Glomerular endothelial cell (primary cell): ENCODE results near the gene IGSF21. TPM values are rescaled to one million over a fixed set of nuclear protein-coding genes. Genes with fewer than 3 reads are reported as not detected.

Experiments used
- DNase-seq: peaks from one replicate; pipeline ENCODE4 v3.0.0-alpha.2; 2011; ENCODE audit warnings: low read depth, low spot score; ENCODE audit errors: extremely low read depth
- total RNA-seq: library from RNA; depleted of rRNA; stranded (reverse); fragments of >200 nt; gene quantifications from 2 replicates; pipeline ENCODE4 v1.2.3, GENCODE V29; 2015

IGSF21 gene
- total RNA-seq, 1 donor from 2014 or later: not detected

GRCh38 chr1:18203645-18204044, 96.0 kb downstream of the IGSF21 start:
- DNase-seq: no peak

DNA sequence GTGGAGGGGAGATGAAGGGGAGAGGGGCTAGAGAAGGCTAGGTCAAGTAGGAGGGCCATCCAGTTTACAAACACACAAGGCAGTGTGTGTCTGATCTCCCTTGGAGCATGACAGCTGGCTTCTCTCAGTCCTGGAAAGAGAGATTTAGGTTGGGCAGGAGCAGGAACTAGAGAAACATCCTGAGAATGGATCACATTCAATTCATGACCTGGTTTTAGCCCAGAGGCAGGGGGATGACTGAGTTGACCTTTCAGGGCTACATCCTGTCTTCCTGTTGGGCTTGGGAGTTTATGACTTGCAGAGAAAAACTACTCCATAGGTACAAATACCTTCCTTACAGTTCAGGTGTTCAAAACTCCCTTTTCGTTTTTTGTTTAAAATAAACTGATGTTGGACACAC, 97.0 kb downstream of the IGSF21 start:
- no peak for DNase-seq

DNA sequence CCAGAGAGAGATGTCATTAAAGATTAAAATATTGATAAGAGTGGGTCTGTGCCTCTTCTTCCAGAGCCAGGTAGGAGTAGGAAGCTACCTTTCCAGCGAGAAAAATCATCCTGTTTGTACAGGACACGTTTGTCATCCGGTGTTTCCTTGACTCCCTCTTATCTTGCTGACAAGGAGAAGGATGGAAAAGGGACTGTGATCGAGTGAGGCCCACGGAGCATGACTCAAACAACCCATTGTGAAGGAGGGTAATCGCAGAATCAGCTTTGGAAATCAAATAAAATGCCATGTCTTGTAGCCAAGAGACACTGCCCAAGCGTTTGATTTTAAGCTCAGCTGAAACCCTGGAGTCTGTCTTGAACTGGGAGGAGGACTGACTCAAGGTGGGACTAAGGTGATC, 97.7 kb downstream of the IGSF21 start:
- no peak for DNase-seq

GRCh38 chr1:18211764-18212163, 104.2 kb downstream of the IGSF21 start:
- DNase-seq: no peak

DNA sequence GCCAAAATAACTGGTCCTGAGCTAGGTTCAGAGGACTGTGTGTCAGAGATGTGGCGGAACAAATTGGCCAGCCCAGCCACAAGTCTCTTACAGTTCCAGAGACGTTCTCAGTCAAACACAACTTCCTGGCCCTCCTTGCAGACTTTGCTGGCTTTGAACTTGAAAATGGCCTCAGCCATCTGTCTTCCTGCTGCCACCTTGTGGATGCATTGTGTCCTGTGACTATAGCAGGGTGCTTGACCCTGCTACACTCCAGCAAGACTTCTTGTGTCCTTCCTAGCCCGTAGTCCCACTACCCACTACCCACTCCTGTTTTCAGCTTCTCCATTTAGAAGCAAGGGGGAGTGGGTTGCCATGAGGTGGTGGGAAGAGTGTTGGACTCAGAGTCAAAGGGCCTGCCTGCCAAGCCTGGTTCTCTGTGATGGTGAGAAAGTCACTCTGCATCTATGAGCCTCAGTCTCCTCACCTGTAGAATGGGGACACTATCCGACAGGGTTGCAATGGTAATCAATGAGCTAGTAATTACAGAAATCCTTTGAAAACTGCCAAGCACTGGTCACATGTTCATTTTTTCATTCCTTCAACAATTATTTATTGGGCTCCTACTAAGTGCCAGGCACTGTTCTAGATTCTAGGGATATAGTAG, 109.9 kb downstream of the IGSF21 start:
- no peak for DNase-seq

DNA sequence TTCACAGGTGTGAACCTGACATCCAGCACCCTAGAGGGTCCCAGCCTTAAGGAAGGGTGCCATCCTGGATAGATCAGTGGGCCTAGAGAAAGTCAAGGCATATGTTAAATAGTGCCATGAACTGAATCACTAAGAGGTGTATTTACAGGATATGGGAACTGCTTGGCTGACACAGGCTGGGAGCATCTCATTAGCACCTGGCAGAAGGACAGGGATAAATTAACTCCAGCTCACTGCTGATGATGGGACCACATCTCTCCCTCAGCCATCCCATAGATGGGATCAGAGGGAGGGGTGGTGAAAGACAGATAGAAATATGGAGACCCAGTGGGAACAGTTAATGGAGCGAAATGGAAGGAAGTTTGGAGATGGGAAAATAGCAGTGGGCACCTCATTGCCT, 122.0 kb downstream of the IGSF21 start:
- no peak for DNase-seq

DNA sequence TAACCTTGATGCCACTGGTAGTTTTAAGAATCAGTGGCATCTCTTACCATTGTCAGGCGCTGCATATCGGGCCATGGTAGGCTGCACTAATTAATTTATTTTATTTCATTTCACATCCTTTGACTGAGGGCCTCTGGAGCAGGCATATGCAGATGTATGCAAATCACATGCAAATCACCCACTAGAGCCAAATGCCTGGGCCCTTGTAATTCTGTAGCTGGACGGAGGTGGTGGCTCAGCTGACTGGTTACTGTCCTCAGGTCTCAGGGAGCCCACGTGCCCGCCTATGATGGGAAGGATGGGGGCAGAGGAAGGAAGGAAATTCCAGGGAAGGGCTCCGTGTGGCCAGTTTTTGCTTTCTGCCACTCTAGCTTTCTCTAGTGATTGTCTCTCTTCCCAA, 122.7 kb downstream of the IGSF21 start:
- DNase-seq: no peak

DNA sequence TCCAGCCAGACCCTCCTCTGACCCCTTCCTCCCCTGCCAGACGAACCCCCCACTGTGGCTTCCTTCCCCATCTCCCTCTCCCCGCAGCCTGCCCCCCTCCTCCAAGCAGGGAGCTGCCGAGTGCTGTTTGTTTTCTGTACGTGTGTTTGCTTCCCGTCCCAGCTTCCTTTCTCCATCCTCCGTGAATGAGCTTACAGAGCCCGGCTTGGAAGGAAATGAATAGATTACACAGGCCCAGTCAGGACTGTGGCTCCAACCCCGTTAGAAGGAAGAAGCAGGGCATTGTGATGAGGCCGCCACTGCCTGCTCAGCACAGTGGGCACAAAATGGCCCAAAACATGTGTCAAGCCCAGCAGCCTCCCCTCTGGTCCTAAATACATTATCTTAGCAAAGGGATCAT, 123.2 kb downstream of the IGSF21 start:
- no peak for DNase-seq

- no peak for DNase-seq
These were observed 124.5 kb downstream of the IGSF21 start for GRCh38 chr1:18232052-18232451.

DNA sequence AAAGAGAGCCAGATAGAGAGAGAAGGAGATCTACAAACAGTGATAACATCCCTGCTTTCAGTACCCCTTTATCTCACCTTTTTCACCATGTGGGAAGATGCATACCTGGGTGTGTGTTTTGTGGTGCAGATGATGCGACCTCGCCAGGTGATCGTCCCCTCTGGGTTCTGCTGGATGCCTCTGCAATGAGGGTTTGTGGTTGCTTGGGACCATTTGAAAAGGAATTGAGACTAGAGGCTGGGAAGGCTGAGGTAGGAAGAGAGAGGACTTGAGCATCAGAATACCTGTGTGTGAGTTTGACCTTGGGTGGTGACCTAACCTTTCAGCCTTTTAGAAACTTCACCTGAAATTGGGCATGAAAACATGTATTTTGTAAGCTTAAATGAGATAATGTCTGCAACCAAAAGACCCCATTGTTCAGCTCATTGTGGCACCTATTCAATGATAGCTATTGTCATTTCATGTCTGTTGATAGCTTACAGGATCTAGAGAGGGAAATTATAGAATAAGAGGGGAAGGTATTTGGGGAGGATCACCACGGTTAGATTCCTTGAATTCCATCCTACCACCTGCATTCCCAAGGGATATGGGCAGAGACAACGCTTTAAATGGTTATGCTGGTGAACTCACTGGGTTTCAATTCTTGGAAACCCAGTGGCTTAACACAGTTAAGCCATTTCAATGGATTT, 125.7 kb downstream of the IGSF21 start:
- no peak for DNase-seq

- no peak for DNase-seq
These were observed 127.2 kb downstream of the IGSF21 start for GRCh38 chr1:18234790-18235242.

DNA sequence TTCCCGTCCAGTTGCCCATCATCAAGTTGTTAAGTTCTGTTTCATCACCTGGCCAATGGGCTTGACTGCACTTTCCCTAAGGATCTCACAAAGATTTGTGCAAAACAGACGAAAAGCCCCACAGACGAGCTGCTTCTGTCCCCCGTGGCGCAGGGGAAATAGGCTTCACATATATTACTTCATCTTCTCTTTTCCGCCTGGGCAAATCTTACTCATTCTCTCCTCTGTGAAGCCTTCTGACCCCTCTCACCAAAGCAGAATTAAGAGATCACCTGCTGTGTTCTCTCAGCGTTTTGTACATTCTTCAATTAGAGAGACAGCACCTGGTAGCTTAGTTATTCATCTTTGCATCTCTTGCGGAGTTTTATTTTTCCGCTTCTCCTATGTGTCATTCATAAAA, 129.8 kb downstream of the IGSF21 start:
- no peak for DNase-seq

DNA sequence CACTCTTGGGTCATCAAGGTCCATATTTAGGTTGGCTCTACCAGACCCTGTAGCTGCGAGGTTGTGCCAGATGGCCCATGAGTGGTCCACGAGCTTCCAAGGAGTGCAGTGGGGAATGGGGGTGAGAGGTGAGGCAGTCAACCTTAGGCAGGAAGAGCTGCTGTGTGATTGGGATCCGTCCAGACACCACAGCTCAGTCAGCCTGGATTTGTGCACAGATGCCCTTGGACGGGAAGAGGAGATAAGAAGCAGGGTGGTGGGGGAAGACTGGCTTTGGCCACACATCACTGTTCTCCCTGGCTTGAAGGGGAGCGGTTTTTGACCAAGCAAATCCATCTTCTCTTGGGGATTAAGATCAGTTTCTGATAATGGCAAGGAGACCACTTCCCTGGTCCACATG, 130.6 kb downstream of the IGSF21 start:
- DNase-seq: no peak

- no peak for DNase-seq
These were observed 132.1 kb downstream of the IGSF21 start for GRCh38 chr1:18239671-18240070.

DNA sequence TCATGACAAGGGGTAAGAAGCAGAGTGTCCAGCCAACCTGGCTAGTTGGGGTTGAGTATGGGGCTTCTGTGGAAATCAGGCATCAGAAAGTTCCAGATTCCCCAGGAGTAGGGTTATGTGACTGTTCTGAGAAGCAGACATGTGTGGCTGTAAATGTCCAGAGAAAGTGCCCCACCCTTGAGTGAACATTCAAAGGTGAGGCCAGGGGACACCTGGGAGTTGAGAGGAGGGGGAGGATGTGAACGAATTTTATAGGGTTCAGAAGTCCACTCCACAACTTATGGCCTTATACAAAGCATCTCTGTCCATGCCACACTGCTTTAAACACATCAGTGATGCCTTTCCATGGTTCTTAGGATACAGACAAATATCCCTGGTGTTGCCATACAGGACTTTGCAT, 133.3 kb downstream of the IGSF21 start:
- no peak for DNase-seq

DNA sequence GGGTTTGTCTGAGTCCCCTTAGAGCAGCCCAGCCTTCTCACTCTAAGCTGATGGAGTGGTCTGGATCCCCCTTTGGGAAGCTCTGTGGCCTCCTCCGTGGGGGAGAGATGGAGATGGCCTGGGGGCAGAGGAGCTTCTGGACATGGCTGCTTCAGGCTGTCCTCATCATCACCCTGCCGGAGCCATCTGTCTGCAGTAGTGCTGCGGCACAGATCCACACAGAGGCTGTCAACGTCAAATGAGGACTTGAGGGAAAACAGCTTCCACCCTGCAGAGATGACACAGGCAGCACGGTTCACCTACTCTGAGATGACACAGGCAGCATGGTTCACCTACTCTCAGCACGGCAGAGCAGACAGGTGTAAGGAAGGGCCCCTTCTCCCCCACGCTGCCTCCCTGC, 134.3 kb downstream of the IGSF21 start:
- DNase-seq: no peak

DNA sequence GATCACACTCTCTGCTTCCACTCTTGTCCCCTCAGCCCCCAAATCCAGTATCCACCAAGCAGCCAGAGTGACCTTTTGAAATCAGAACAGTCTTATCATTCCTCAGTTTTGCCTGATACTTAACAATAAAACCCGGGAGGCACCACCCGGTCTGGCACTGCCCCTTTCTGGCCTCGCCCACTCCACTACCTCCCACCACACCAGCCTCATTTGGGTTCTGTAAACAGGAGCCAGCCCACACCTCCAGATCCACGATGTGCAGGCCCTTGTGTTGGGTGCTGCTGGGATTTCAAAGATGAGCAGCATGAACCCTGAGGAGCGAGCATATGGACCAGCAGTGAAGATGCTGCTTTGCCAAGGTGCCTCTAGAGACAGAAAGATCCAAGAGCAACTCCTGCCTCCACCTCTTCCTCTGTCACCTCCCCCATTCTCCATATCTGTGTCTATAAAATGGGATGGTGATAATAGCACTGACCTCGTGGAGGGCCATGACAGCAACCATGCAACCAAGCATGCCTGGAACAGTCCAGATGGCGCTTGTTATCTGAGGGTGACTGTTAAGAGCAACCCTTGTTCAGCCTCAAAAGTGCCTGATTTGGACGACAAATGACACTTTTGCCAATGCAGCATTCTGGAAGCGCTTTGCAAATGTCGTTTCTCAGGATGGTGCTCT, 136.0 kb downstream of the IGSF21 start:
- no peak for DNase-seq

GRCh38 chr1:18244762-18245161, 137.2 kb downstream of the IGSF21 start:
- DNase-seq: no peak

DNA sequence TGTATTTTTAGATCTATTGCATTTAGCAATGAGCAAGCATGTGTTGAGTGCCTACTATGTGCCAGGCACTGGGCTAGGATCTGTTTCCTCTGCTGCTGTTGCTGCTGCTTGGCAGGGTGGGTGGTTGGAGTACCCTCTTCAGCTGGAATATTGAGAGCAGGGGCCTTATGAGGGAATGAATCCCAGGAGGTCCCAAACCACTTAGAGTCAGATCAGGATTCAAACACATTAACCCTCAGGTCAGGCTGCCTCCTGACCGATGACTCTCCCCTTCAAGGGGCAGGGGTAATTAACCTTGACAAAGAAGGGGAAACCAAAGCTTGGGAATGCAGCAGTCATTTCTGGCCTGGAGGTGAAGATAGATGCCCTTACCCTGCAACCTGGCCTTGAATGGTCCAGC, 138.0 kb downstream of the IGSF21 start:
- no peak for DNase-seq

GRCh38 chr1:18246543-18246942, 138.9 kb downstream of the IGSF21 start:
- no peak for DNase-seq

DNA sequence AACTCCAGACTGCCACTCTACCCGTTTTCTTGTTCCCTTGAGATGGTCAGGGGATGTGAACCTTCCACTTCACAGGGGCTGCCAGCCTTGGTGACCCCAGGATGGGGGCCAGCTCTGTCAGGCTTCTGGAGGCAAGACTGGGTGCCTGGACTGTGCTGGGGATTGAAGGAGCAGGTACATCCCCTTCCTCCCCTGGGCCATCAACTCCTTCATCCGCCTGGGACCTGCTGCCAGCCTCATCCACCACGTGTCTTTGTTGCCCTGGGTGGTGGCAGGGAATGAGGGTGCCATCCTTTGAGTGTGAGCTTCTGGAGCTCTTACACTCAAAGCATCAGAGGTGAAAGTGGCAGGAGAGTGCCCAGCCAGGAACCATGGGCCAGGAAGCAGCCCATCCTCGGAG, 139.6 kb downstream of the IGSF21 start:
- DNase-seq: no peak

DNA sequence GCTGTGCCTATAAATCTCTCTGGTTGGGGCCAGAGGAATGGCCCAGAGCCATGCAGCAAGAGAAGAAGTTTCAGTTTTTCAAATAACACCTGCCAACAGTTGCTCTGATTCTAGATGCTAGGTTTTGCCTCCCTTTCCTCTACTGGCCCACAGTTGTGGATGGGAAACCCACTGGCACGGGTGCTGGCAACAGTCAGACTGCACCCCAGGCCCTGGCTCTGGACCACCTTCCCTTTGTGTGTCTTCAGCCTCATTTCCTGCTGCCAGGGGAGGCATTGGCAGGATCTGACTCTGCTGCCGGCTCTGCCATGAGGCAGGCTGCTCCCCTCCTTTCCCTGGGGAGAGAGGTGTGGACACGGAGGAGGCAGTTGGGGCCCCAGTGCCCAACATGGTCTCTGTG, 142.0 kb downstream of the IGSF21 start:
- no peak for DNase-seq
